Mucosa of rectum (tissue), 2 donors: ENCODE results near the gene NLGN1.
"Not testable (repeated sequence)": the region's sequence is repeated elsewhere in the genome, so short reads cannot be mapped to it uniquely, and the experiment has no call there.

Experiments used
- H3K27ac ChIP-seq, 2 donors: one replicate each; pipeline ENCODE4 v1.7.0; 2013; ENCODE audit warnings: inconsistent platforms in 2 of 2, low read depth in 2 of 2, low read length in 2 of 2
- H3K27me3 ChIP-seq, 2 donors: one replicate each; pipeline ENCODE4 v1.7.0; 2013; ENCODE audit warnings: low read length in 2 of 2; ENCODE audit not compliant: control insufficient read depth in 2 of 2, insufficient read depth in 2 of 2
- H3K36me3 ChIP-seq, 2 donors: one replicate each; pipeline ENCODE4 v1.7.0; 2013; ENCODE audit warnings: low read length in 2 of 2; ENCODE audit not compliant: control insufficient read depth in 2 of 2, insufficient read depth in 2 of 2
- H3K4me1 ChIP-seq, 2 donors: one replicate each; pipeline ENCODE4 v1.7.0; 2013; ENCODE audit warnings: low read length in 2 of 2, mild to moderate bottlenecking in 1 of 2; ENCODE audit not compliant: control insufficient read depth in 2 of 2, insufficient read depth in 2 of 2
- H3K4me3 ChIP-seq, 2 donors: one replicate each; pipeline ENCODE4 v1.7.0; 2013; ENCODE audit warnings: low read length in 2 of 2
- H3K9ac ChIP-seq, 2 donors: one replicate each; pipeline ENCODE4 v1.7.0; 2013; ENCODE audit warnings: low read length in 2 of 2, low read depth in 1 of 2, mild to moderate bottlenecking in 1 of 2
- H3K9me3 ChIP-seq, 2 donors: one replicate each; pipeline ENCODE4 v1.7.0; 2013; ENCODE audit warnings: low read length in 2 of 2; ENCODE audit not compliant: control insufficient read depth in 2 of 2
- donor health status: healthy.
- donor health status: Normal muscosa, but diverticular disease.

NLGN1 gene

DNA sequence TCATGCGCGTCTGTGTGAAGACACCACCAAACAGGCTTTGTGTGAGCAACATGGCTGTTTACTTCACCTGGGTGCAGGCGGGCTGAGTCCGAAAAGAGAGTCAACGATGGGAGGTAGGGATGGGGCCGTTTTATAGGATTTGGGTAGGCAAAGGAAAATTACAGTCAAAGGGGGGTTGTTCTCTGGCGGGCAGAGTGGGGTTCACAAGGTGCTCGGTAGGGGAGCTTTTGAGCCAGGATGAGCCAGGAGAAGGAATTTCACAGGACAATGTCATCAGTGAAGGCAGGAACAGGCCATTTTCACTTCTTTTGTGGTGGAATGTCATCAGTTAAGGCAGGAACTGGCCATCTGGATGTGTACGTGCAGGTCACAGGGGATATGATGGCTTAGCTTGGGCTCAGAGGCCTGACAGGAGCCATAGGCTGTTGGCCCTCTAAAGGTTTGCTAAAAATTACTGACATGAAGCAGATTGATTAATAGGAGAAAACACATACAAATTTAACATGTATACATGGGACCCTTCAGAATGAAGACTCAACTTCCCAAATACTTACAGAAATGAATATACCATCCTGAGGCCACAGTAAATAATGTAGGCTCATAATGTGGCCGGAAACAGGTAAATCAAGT lies 834.6 kb downstream of the NLGN1 start:
- H3K9me3 ChIP-seq, H3K27ac ChIP-seq, H3K27me3 ChIP-seq, H3K36me3 ChIP-seq, H3K9ac ChIP-seq, H3K4me1 ChIP-seq, H3K4me3 ChIP-seq: not testable (repeated sequence)

DNA sequence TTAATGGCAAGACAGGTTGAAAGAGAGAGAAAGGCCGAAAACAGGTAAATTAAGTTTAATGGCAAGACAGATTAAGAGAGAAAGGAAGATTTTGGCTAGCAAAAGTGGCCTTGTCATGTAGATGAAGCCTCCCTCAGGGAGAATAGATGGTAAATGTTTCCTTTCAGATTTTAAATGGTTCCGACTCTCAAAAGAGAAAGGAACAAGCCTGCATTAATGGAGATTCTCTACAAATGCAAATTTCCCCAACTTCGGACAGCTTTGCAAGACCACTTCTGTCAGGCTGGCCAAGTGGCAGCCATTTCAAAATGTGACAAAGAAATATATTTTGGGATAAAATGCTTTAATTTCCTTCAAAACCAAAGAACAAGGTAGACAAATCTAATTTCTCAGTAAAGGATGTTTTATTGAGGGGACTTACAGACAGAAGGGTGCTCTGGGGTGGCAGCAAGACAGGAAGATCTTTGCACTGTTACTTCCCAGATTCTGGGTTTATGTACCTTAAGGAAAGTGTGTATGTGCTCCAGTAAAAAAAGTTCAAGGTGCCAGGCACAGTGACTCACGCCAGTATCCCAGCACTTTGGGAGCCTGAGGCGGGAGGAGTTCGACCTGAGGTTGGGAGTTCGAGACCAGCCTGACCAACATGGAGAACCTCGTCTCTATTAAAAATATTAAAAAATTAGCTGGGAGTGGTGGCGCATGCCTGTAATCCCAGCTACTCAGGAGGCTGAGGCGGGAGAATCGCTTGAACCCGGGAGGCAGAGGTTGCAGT lies 835.3 kb downstream of the NLGN1 start:
- Histone ChIP-seq H3K4me1 (no peaks in the 10 kb centered on the region), H3K4me3 (no peak overlapping the region), H3K27me3 (no peaks in the 10 kb centered on the region), H3K9ac (no peak overlapping the region), H3K9me3 (no peaks in the 10 kb centered on the region), H3K27ac (no peak overlapping the region), H3K36me3 (no peaks in the 10 kb centered on the region)

DNA sequence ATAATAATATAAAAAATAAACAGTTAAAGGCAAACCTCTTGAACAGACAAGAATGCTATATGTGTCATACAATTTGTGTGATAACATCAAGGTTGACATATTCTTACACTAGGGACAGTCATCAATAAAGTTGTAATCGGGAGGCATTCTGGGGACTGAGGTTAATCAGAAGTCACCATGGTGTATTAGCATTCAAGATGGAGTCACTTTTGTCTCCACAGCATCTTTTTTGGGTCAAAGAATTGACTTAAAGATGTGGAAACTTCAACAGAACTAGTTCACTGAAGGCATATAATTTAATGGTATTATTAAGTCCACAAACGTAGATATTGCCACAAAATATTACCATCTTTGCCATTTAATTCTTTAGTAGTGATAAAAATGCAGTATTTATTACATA lies 836.0 kb downstream of the NLGN1 start:
- no peak overlapping the region for H3K4me3 ChIP-seq
- no peaks in the 10 kb centered on the region for H3K9me3 ChIP-seq
- H3K4me1 ChIP-seq, result no peaks in the 10 kb centered on the region
- no peak overlapping the region for H3K27ac ChIP-seq
- no peaks in the 10 kb centered on the region for H3K27me3 ChIP-seq
- H3K9ac ChIP-seq, result no peak overlapping the region
- H3K36me3 ChIP-seq, result no peaks in the 10 kb centered on the region

DNA sequence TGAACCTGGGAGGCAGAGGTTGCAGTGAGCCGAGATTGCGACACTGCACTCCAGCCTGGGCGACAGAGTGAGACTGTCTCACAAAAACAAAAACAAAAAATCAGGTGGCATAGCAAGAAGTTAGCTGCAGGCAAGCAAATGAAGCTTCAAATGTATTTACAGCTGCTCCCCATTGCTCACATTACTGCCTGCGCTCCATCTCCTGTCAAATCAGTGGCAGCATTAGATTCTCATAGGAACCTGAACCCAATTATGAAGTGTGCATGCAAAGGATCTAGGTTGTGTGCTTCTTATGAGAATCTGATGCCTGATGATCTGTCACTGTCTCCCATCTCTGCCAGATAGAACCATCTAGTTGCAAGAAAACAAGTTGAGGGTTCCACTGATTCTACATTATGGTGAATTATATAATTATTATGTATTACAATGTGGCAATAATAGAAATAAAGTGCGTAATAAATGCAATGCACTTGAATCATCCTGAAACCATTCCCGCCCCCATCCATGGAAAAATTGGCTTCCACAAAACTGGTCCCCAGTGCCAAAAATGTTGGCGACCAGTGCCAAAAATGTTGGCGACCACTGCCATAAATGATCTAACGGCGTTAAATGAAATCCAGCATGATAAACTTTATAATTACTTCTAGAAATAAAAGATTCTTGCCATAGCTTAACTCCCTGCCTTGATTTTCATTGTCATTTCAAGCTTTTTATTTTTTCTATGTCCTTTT lies 844.9 kb downstream of the NLGN1 start:
- Histone ChIP-seq H3K9me3 (no peaks in the 10 kb centered on the region), H3K4me3 (no peak overlapping the region), H3K9ac (no peak overlapping the region), H3K27me3 (no peaks in the 10 kb centered on the region), H3K36me3 (no peaks in the 10 kb centered on the region), H3K27ac (no peak overlapping the region), H3K4me1 (no peaks in the 10 kb centered on the region)

DNA sequence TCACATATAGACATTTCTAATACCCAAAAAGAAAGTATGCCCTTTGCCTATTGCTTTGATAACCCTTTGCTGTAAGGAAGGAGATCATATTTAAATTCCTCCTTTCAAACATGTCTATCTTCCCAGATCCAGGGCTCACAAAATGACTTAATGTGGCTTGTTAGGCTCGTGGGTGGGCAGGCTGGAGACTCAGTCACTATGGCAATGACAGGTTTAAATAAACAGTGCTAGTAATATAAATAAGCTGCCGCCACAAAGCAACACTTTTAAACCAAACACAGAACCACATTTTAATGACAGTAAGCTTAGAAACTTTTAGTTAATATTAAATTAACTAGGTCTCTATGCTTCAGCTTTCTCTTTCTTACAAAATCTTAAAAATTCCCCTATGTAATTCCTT lies 845.6 kb downstream of the NLGN1 start:
- no peaks in the 10 kb centered on the region for H3K27me3 ChIP-seq
- no peaks in the 10 kb centered on the region for H3K4me1 ChIP-seq
- H3K27ac ChIP-seq, result no peak overlapping the region
- no peak overlapping the region for H3K4me3 ChIP-seq
- H3K9me3 ChIP-seq, result no peaks in the 10 kb centered on the region
- no peaks in the 10 kb centered on the region for H3K36me3 ChIP-seq
- no peak overlapping the region for H3K9ac ChIP-seq

DNA sequence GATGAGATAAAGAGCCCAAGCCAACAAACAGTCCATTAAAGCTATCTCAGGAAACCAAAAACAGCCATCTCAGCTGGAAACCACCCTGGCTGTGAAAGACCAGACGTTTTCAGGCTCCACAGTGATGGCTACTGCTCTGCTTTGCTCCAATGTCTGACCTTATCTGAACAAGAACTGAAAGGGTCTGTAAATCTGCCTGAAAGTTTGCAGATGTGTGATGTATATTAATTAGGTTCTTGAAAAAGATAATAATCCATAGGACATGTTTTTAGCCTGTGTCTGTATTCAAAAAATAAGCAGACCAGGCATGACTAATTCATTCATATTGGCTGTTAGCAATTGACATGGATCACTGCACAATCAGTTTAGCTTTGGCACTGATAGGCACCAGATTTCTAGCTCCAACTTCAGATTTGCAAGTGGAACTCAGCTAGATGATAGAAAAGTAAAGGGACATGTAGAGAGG lies 850.2 kb downstream of the NLGN1 start:
- H3K27ac ChIP-seq, result no peak overlapping the region
- no peak overlapping the region for H3K9ac ChIP-seq
- no peaks in the 10 kb centered on the region for H3K9me3 ChIP-seq
- no peak overlapping the region for H3K4me3 ChIP-seq
- H3K36me3 ChIP-seq, result no peaks in the 10 kb centered on the region
- no peaks in the 10 kb centered on the region for H3K27me3 ChIP-seq
- no peaks in the 10 kb centered on the region for H3K4me1 ChIP-seq

DNA sequence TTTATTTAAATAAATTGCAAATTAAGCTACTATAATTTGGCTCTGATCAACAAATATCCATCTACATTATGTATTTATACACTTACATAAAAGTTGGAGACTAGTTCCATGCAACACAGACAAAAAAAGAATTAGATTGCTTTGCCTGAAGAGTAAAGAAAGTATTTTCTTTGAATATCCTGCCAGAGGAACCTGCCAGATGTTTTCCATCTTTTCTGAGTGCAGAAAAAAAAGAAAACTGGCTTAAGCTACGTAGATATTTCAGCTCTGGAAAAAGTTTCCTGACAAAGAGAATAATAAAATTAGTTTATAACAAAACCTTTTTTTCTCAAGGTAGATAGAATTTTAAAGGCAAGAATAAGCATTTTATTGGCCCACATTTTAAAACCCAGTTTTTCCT lies 854.1 kb downstream of the NLGN1 start:
- H3K4me1 ChIP-seq, result no peaks in the 10 kb centered on the region
- H3K9ac ChIP-seq, result no peak overlapping the region
- H3K27ac ChIP-seq, result no peak overlapping the region
- H3K4me3 ChIP-seq, result no peak overlapping the region
- no peaks in the 10 kb centered on the region for H3K27me3 ChIP-seq
- no peaks in the 10 kb centered on the region for H3K9me3 ChIP-seq
- H3K36me3 ChIP-seq, result no peaks in the 10 kb centered on the region

DNA sequence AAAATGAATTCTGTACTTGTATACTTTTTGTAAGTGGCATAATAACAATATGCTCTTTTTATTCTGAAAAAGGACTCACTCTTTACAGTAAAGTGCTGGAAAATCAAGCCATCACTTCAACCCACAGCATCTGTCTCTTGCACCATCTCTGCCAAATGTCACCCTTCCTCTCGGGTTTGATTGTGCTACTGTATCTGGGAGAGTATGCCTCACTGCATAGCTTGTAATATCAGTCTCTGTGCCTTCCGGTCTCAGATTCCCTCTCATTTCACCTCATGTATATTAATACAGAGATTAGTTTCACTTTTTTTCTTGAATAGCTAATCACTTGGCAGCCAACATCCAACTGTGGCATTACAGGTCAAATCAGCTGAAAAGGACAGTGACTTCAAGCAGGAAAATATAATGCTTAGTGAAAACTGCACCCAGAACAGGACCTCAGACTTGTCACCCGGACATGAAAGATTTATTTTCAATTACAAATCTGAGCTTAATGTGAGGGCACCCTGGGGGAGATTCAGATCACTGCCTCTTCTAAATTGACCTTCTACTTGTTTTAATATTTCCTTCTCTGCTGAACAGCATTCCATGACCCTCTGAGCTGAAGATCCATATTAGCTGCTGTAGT lies 855.8 kb downstream of the NLGN1 start:
- no peaks in the 10 kb centered on the region for H3K27me3 ChIP-seq
- no peak overlapping the region for H3K4me3 ChIP-seq
- no peak overlapping the region for H3K9ac ChIP-seq
- H3K4me1 ChIP-seq, result no peaks in the 10 kb centered on the region
- no peak overlapping the region for H3K27ac ChIP-seq
- peaks cover 0 to 2% of the 10 kb centered on the region in 2 donors for H3K9me3 ChIP-seq
- H3K36me3 ChIP-seq, result no peaks in the 10 kb centered on the region

DNA sequence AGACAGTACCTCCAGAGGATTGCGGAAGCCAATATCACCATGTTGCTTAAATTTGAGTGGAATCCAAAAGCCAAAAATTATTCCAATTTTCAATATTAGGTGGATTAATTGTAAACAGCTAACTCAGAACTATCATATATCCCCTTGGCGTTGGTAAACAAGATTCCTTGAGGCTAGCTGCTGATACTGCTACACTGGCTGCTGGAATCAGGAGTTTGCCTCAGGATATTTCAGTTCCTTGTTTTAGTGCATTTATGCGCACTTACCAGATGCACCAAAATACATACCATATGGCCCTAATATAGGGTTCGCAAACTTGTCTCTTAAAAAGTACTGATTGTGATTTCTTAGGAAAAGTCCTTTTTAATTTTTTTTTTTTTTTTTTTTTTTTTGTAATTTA lies 856.4 kb downstream of the NLGN1 start:
- H3K4me1 ChIP-seq, result no peaks in the 10 kb centered on the region
- H3K27ac ChIP-seq, result no peak overlapping the region
- H3K9me3 ChIP-seq, result peaks cover 0 to 2% of the 10 kb centered on the region in 2 donors
- no peak overlapping the region for H3K9ac ChIP-seq
- H3K4me3 ChIP-seq, result no peak overlapping the region
- no peaks in the 10 kb centered on the region for H3K27me3 ChIP-seq
- H3K36me3 ChIP-seq, result no peaks in the 10 kb centered on the region

DNA sequence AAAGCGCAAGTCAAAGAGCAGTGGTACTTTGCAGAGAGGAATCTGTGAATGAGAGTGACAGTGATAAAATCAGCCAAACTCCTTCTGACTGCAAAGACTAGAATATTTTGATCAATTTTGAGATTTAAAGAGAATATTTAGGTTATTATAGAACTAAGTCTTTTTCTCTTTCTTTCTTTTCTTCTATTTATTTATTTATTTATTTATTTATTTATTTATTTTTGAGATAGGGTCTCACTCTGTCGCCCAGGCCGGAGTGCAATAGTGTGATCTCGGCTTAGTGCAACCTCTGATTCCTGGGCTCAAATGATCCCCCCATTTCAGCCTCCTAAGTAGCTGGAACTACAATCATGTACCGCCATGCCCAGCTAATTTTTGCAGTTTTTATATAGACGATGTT lies 857.9 kb downstream of the NLGN1 start:
- Histone ChIP-seq H3K27ac (no peak overlapping the region), H3K36me3 (no peaks in the 10 kb centered on the region), H3K27me3 (no peaks in the 10 kb centered on the region), H3K9me3 (peaks cover 0 to 2% of the 10 kb centered on the region in 2 donors), H3K4me3 (no peak overlapping the region), H3K4me1 (no peaks in the 10 kb centered on the region), H3K9ac (no peak overlapping the region)
